Neural cell (in vitro differentiated cells): ENCODE data around the gene GALK2. TPM values are rescaled to one million over a fixed set of nuclear protein-coding genes. Genes with fewer than 3 reads are reported as not detected.

Experiments
- H2AFZ ChIP-seq: fragments of 200-600, 300-800 bp; sonication (generic), shearing (Covaris generic); 2 replicates; pipeline ENCODE4 v1.6.0; 2014; ENCODE audit warnings: low read depth, mild to moderate bottlenecking, antibody characterized with exemption, low read length, moderate library complexity
- H3F3A ChIP-seq: fragments of 200-600 bp; shearing (Covaris generic); 2 replicates; pipeline ENCODE4 v1.6.1; 2016; ENCODE audit warnings: mild to moderate bottlenecking, moderate library complexity, mixed read lengths, antibody characterized with exemption, low read length; ENCODE audit not compliant: insufficient read depth, poor library complexity, severe bottlenecking
- H3K27ac ChIP-seq: fragments of 200-600, 300-800 bp; sonication (generic), shearing (Covaris generic); 2 replicates; pipeline ENCODE4 v1.5.1; 2014; ENCODE audit warnings: mild to moderate bottlenecking, low read length, moderate library complexity
- H3K27me3 ChIP-seq: fragments of 300-800, 200-600 bp; sonication (generic), shearing (Covaris generic); 2 replicates; pipeline ENCODE4 v1.6.0; 2014; ENCODE audit warnings: mild to moderate bottlenecking, low read depth, low read length, moderate library complexity; ENCODE audit not compliant: insufficient read depth
- H3K36me3 ChIP-seq: fragments of 300-800, 200-600 bp; sonication (generic), shearing (Covaris generic); 2 replicates; pipeline ENCODE4 v1.5.1; 2014; ENCODE audit warnings: mild to moderate bottlenecking, antibody characterized with exemption, low read length, moderate library complexity; ENCODE audit not compliant: insufficient read depth
- H3K4me2 ChIP-seq: fragments of 300-800, 200-600 bp; sonication (generic), shearing (Covaris generic); 2 replicates; pipeline ENCODE4 v1.6.0; 2014; ENCODE audit warnings: mild to moderate bottlenecking, low read length
- H3K4me3 ChIP-seq: fragments of 300-800, 200-600 bp; sonication (generic), shearing (Covaris generic); 2 replicates; pipeline ENCODE4 v1.5.1; 2014; ENCODE audit warnings: mild to moderate bottlenecking, low read length, moderate library complexity
- H3K79me2 ChIP-seq: fragments of 200-600 bp; shearing (Covaris generic); replicated peaks from 2 replicates; pipeline ENCODE4 v1.6.0; 2014; ENCODE audit warnings: mild to moderate bottlenecking, low read length, moderate library complexity; ENCODE audit not compliant: insufficient read depth
- H3K9ac ChIP-seq: fragments of 300-800, 200-600 bp; sonication (generic), shearing (Covaris generic); 2 replicates; pipeline ENCODE4 v1.6.1; 2016; ENCODE audit warnings: mild to moderate bottlenecking, low read length, mixed read lengths
- H3K9me2 ChIP-seq: fragments of 200-600 bp; shearing (Covaris generic); 2 replicates; pipeline ENCODE4 v1.6.1; 2016; ENCODE audit warnings: mild to moderate bottlenecking, low read length, mixed read lengths; ENCODE audit not compliant: insufficient read depth
- H3K9me3 ChIP-seq: fragments of 200-600, 300-800 bp; sonication (generic), shearing (Covaris generic); 2 replicates; pipeline ENCODE4 v1.6.1; 2016; ENCODE audit warnings: mild to moderate bottlenecking, mixed run types, low read length, moderate library complexity, mixed read lengths
- H4K20me1 ChIP-seq: fragments of 200-600 bp; shearing (Covaris generic); 2 replicates; pipeline ENCODE4 v1.6.1; 2016; ENCODE audit warnings: mild to moderate bottlenecking, mixed run types; ENCODE audit not compliant: insufficient read depth
- CTCF ChIP-seq: fragments of 450-650 bp; IDR thresholded peaks from 2 replicates; pipeline ENCODE4 v1.5.1; 2014; ENCODE audit warnings: antibody characterized with exemption, mild to moderate bottlenecking, moderate library complexity; ENCODE audit not compliant: poor library complexity, severe bottlenecking
- EP300 ChIP-seq: fragments of 450-650 bp; conservative IDR thresholded peaks from 2 replicates; pipeline ENCODE4 v1.6.1; 2014; ENCODE audit warnings: antibody characterized with exemption, mild to moderate bottlenecking, moderate library complexity; ENCODE audit not compliant: poor library complexity, severe bottlenecking
- EZH2 ChIP-seq: fragments of 200-600, 300-800 bp; shearing (Covaris generic), sonication (generic); IDR thresholded peaks from 2 replicates; pipeline ENCODE4 v1.6.1; 2014; ENCODE audit warnings: antibody characterized with exemption, low read length, borderline replicate concordance, mild to moderate bottlenecking; ENCODE audit not compliant: insufficient read depth, poor library complexity, severe bottlenecking
- MXI1 ChIP-seq: fragments of 450-650 bp; conservative IDR thresholded peaks from 2 replicates; pipeline ENCODE4 v1.6.1; 2014; ENCODE audit warnings: antibody characterized with exemption, mild to moderate bottlenecking; ENCODE audit not compliant: poor library complexity, severe bottlenecking
- POLR2AphosphoS5 ChIP-seq: IDR thresholded peaks from 2 replicates; pipeline ENCODE4 v1.6.1; 2012
- RAD21 ChIP-seq: fragments of 450-650 bp; conservative IDR thresholded peaks from 2 replicates; pipeline ENCODE4 v1.6.1; 2014; ENCODE audit warnings: antibody characterized with exemption, mild to moderate bottlenecking, moderate library complexity
- SMC3 ChIP-seq: fragments of 450-650 bp; conservative IDR thresholded peaks from 2 replicates; pipeline ENCODE4 v1.6.1; 2014; ENCODE audit warnings: antibody characterized with exemption, mild to moderate bottlenecking, moderate library complexity; ENCODE audit not compliant: poor library complexity
- TAF1 ChIP-seq: IDR thresholded peaks from 2 replicates; pipeline ENCODE4 v1.6.1; 2012; ENCODE audit warnings: low read depth
- polyA plus RNA-seq: library from polyadenylated mRNA; depleted of rRNA; stranded (reverse); fragments of >200 nt; gene quantifications from 2 replicates; pipeline ENCODE4 v1.2.3, GENCODE V29; 2014
- TF ChIP-seq, protein P1 (sequence below): IDR thresholded peaks from 2 replicates; pipeline ENCODE4 v1.6.1; 2012; ENCODE audit warnings: borderline replicate concordance

GALK2 gene
- polyA plus RNA-seq, 1 donor from 2014 or later, result 26.3 TPM

DNA sequence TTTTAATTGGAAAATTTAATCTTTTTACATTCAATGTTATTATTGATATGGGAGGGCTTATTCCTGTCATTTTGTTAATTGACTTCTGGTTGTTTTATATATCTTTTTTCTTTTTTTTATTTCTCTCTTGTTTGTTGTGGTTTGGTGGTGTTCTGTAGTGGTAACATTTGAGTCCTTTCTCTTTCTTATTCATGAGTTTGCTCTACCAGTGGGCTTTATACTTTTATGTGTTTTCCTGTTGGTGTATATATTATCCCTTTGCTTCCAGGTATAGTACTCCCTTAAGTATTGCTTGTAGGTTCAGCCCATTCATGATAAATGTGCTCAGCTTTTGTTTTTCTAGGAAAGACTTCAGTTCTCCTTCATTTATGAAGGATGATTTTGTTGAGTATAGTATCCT is 57.6 kb downstream of the GALK2 start:
- peaks cover 4% of the 10 kb centered on the region for H3K9me3 ChIP-seq
- H3K9ac ChIP-seq, result no peak overlapping the region
- H3K9me2 ChIP-seq, result no peaks in the 10 kb centered on the region
- no peak overlapping the region for H3K27ac ChIP-seq
- no peaks in the 10 kb centered on the region for H3F3A ChIP-seq
- H3K4me3 ChIP-seq, result no peak overlapping the region
- TF ChIP-seq EP300 (no peak), POLR2AphosphoS5 (no peak), EZH2 (no peak), RAD21 (no peak), TAF1 (no peak), SMC3 (no peak), MXI1 (no peak), CTCF (no peak)
- TF ChIP-seq, protein P1, sequence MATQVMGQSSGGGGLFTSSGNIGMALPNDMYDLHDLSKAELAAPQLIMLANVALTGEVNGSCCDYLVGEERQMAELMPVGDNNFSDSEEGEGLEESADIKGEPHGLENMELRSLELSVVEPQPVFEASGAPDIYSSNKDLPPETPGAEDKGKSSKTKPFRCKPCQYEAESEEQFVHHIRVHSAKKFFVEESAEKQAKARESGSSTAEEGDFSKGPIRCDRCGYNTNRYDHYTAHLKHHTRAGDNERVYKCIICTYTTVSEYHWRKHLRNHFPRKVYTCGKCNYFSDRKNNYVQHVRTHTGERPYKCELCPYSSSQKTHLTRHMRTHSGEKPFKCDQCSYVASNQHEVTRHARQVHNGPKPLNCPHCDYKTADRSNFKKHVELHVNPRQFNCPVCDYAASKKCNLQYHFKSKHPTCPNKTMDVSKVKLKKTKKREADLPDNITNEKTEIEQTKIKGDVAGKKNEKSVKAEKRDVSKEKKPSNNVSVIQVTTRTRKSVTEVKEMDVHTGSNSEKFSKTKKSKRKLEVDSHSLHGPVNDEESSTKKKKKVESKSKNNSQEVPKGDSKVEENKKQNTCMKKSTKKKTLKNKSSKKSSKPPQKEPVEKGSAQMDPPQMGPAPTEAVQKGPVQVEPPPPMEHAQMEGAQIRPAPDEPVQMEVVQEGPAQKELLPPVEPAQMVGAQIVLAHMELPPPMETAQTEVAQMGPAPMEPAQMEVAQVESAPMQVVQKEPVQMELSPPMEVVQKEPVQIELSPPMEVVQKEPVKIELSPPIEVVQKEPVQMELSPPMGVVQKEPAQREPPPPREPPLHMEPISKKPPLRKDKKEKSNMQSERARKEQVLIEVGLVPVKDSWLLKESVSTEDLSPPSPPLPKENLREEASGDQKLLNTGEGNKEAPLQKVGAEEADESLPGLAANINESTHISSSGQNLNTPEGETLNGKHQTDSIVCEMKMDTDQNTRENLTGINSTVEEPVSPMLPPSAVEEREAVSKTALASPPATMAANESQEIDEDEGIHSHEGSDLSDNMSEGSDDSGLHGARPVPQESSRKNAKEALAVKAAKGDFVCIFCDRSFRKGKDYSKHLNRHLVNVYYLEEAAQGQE, result no peak
- no peak overlapping the region for H3K4me2 ChIP-seq
- H3K27me3 ChIP-seq, result no peaks in the 10 kb centered on the region
- no peak overlapping the region for H2AFZ ChIP-seq
- no peaks in the 10 kb centered on the region for H4K20me1 ChIP-seq
- H3K36me3 ChIP-seq, result no peaks in the 10 kb centered on the region
- H3K79me2 ChIP-seq, result no peaks in the 10 kb centered on the region

GRCh38 chr15:49229922-49230321 is 59.9 kb downstream of the GALK2 start:
- Histone ChIP-seq H3F3A (no peaks in the 10 kb centered on the region), H3K9ac (no peak overlapping the region), H3K9me2 (no peaks in the 10 kb centered on the region), H3K27me3 (no peaks in the 10 kb centered on the region), H3K79me2 (no peaks in the 10 kb centered on the region), H3K27ac (no peak overlapping the region), H2AFZ (no peak overlapping the region), H3K9me3 (peaks cover 4% of the 10 kb centered on the region), H3K4me3 (no peak overlapping the region), H3K36me3 (no peaks in the 10 kb centered on the region), H4K20me1 (no peaks in the 10 kb centered on the region), H3K4me2 (no peak overlapping the region)
- TF ChIP-seq, protein P1, result no peak
- TF ChIP-seq EP300, result no peak
